HL-60 (cell line): ENCODE data around the gene CCDC182.

Experiments
- DNase-seq, 2 experiments: peaks; one replicate each; pipeline ENCODE4 v3.0.0-alpha.2; 2010 to 2020; ENCODE audit warnings: low read depth in 1 of 2, low spot score in 1 of 2
- H3K27ac ChIP-seq: fragments of 250-450 bp; sonication (Bioruptor Pico); replicated peaks from 2 replicates; pipeline ENCODE4 v1.5.1; 2020; ENCODE audit warnings: mild to moderate bottlenecking, moderate library complexity
- H3K27me3 ChIP-seq: fragments of 250-450 bp; sonication (Bioruptor Pico); 2 replicates; pipeline ENCODE4 v1.5.1; 2021; ENCODE audit warnings: mild to moderate bottlenecking, moderate library complexity; ENCODE audit not compliant: insufficient read depth, poor library complexity, severe bottlenecking
- H3K4me3 ChIP-seq: replicated peaks from 2 replicates; pipeline ENCODE4 v1.5.1; 2011; ENCODE audit warnings: mild to moderate bottlenecking, control low read depth, low read length; ENCODE audit not compliant: insufficient read depth
- CTCF ChIP-seq: IDR thresholded peaks from one replicate; pipeline ENCODE4 v1.5.1; 2011; ENCODE audit warnings: low read length, control low read depth, inconsistent platforms; ENCODE audit not compliant: insufficient read depth
- GABPA ChIP-seq: IDR thresholded peaks from 2 replicates; pipeline ENCODE4 v1.6.1; 2012; ENCODE audit warnings: low read depth
- POLR2AphosphoS5 ChIP-seq: IDR thresholded peaks from 2 replicates; pipeline ENCODE4 v1.6.1; 2012; ENCODE audit warnings: low read depth
- REST ChIP-seq: IDR thresholded peaks from 2 replicates; pipeline ENCODE4 v1.6.1; 2012; ENCODE audit warnings: low read depth; ENCODE audit not compliant: insufficient replicate concordance
- SPI1 ChIP-seq: IDR thresholded peaks from 2 replicates; pipeline ENCODE4 v1.6.1; 2012; ENCODE audit warnings: low read depth, mild to moderate bottlenecking, borderline replicate concordance

CCDC182 gene

DNA sequence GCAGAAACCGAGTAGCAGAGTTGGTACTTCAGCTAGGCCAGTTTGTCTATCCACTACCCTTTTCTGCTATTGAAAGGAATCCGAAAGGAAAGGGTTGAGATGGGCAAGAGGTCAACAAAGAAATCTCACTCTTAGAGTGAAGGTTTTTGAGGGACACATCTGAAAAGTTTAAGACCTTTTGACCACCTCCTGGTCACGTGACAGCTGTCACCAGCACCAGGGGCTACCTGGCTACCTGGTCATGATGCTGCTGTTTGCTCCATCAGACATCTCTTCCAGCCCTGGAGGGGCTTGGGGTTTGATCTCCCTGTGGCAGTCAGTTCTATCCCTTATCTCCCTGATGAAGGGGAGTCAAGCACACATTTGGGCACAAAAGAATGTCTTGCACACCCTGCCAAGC lies 7.6 kb downstream of the CCDC182 start:
- no peaks in the 10 kb centered on the region for H3K27me3 ChIP-seq
- DNase-seq, result no peak
- no peak for TF ChIP-seq REST
- no peak for TF ChIP-seq CTCF
- no peak for TF ChIP-seq GABPA
- TF ChIP-seq POLR2AphosphoS5, result no peak
- TF ChIP-seq SPI1, result no peak
- H3K27ac ChIP-seq, result no peak overlapping the region
- H3K4me3 ChIP-seq, result no peak overlapping the region

- TF ChIP-seq REST (no peak), POLR2AphosphoS5 (no peak), CTCF (peak; percentile 27)
- peak in 1 of 2 experiments; percentile 14 for DNase-seq
- Histone ChIP-seq H3K4me3 (no peak overlapping the region), H3K27me3 (no peaks in the 10 kb centered on the region), H3K27ac (no peak overlapping the region)
These were observed 9.4 kb downstream of the CCDC182 start for GRCh38 chr17:57735707-57736106.

- no peaks in the 10 kb centered on the region for H3K27me3 ChIP-seq
- DNase-seq, result no peak
- no peak for TF ChIP-seq REST
- no peak for TF ChIP-seq GABPA
- no peak for TF ChIP-seq SPI1
- H3K27ac ChIP-seq, result no peak overlapping the region
- H3K4me3 ChIP-seq, result no peak overlapping the region
These were observed 9.9 kb downstream of the CCDC182 start for GRCh38 chr17:57735230-57735629.

DNA sequence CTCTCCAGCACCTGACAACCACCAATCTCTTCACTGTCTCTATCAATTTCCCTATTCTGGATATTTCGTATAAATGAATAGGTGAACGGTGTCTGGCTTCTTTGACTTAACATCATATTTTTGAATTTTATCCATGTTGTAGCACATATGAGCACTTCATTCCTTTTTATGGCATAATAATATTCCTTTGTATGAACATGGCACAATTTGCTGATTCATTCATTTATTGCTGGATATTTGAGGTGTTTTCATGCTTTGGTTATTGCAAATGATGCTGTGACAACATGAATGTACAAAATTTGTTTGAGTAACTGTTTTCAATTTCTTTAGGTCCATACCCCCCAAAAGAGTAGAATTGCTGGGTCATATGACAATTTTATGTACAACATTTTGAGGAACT lies 12.0 kb downstream of the CCDC182 start:
- Histone ChIP-seq H3K27me3 (no peaks in the 10 kb centered on the region), H3K4me3 (no peak overlapping the region), H3K27ac (no peak overlapping the region)
- TF ChIP-seq REST (no peak), CTCF (no peak), POLR2AphosphoS5 (no peak), SPI1 (no peak), GABPA (no peak)
- no peak for DNase-seq
